ENCODE data around the gene DMD.

DNA sequence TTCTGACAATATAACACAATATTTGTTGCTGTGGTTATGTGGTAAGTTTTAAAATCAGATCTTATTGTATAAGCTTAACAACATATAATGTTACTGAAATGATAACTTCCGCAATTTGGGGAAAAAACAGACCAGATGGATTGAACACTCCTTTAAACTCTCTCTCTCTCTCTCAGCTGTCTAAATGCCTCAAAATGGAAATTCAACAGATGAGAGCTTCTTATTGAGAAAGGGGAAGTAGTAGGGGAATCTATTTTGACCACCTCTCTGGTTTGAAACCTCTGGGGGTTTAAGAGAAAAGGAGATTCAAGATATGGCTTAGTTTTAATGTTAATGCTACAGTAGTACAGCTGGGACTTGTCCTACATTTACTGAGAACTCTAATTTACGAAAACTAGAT, 40.3 kb downstream of the DMD start:
- TF ChIP-seq, protein P1, sequence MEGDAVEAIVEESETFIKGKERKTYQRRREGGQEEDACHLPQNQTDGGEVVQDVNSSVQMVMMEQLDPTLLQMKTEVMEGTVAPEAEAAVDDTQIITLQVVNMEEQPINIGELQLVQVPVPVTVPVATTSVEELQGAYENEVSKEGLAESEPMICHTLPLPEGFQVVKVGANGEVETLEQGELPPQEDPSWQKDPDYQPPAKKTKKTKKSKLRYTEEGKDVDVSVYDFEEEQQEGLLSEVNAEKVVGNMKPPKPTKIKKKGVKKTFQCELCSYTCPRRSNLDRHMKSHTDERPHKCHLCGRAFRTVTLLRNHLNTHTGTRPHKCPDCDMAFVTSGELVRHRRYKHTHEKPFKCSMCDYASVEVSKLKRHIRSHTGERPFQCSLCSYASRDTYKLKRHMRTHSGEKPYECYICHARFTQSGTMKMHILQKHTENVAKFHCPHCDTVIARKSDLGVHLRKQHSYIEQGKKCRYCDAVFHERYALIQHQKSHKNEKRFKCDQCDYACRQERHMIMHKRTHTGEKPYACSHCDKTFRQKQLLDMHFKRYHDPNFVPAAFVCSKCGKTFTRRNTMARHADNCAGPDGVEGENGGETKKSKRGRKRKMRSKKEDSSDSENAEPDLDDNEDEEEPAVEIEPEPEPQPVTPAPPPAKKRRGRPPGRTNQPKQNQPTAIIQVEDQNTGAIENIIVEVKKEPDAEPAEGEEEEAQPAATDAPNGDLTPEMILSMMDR (conservative IDR thresholded peaks at IDR 0.05): no peak
- TF ChIP-seq ZFX (IDR thresholded peaks at IDR 0.05): no peak

Data from C4-2B (cell line).